HG03025 (cell line): ENCODE measurements around the gene KCNMA1.

Experiments used
- ATAC-seq: cut with Tn5 transposase; IDR thresholded peaks from one replicate; pipeline ENCODE4 v1.9.1; 2021; ENCODE audit warnings: mild to moderate bottlenecking, moderate library complexity; ENCODE audit not compliant: unreplicated experiment, low FRiP score

The KCNMA1 gene

GRCh38 chr10:77160679-77161078, 476.9 kb downstream of the KCNMA1 start:
- ATAC-seq = no peak

- no peak for ATAC-seq
These were observed 478.0 kb downstream of the KCNMA1 start for GRCh38 chr10:77159538-77160110.

GRCh38 chr10:77158666-77159065, 478.9 kb downstream of the KCNMA1 start:
- no peak for ATAC-seq

GRCh38 chr10:77157248-77158019, 480.2 kb downstream of the KCNMA1 start:
- no peak for ATAC-seq

- ATAC-seq = no peak
These were observed 481.2 kb downstream of the KCNMA1 start for GRCh38 chr10:77156406-77156879.

GRCh38 chr10:77152256-77152655, 485.4 kb downstream of the KCNMA1 start:
- ATAC-seq = no peak

GRCh38 chr10:77151408-77151807, 486.2 kb downstream of the KCNMA1 start:
- no peak for ATAC-seq

GRCh38 chr10:77149706-77150105, 487.9 kb downstream of the KCNMA1 start:
- ATAC-seq = no peak

- ATAC-seq = no peak
These were observed 488.6 kb downstream of the KCNMA1 start for GRCh38 chr10:77149001-77149400.

GRCh38 chr10:77147871-77148270, 489.7 kb downstream of the KCNMA1 start:
- no peak for ATAC-seq

- no peak for ATAC-seq
These were observed 490.8 kb downstream of the KCNMA1 start for GRCh38 chr10:77146712-77147336.

GRCh38 chr10:77144656-77145055, 493.0 kb downstream of the KCNMA1 start:
- no peak for ATAC-seq

- ATAC-seq = no peak
These were observed 498.1 kb downstream of the KCNMA1 start for GRCh38 chr10:77139252-77140160.

- ATAC-seq = no peak
These were observed 499.1 kb downstream of the KCNMA1 start for GRCh38 chr10:77138541-77138940.

GRCh38 chr10:77135555-77135954, 502.1 kb downstream of the KCNMA1 start:
- no peak for ATAC-seq

GRCh38 chr10:77131214-77131613, 506.4 kb downstream of the KCNMA1 start:
- ATAC-seq = no peak

GRCh38 chr10:77127243-77127642, 510.4 kb downstream of the KCNMA1 start:
- no peak for ATAC-seq

- ATAC-seq = no peak
These were observed 512.4 kb downstream of the KCNMA1 start for GRCh38 chr10:77125231-77125630.

- ATAC-seq = no peak
These were observed 514.3 kb downstream of the KCNMA1 start for GRCh38 chr10:77123330-77123729.

GRCh38 chr10:77121829-77122228, 515.8 kb downstream of the KCNMA1 start:
- ATAC-seq = no peak
